CD4-positive, CD25-positive, alpha-beta regulatory T cell (primary cell): ENCODE measurements around the gene FLNB. TPM values are rescaled to one million over a fixed set of nuclear protein-coding genes. Genes with fewer than 3 reads are reported as not detected.

ENCODE experiments used
- ATAC-seq, 2 donors: fragments of 150-1000 bp; cut with Tn5 transposase; one replicate each; pipeline ENCODE4 v1.10.0; 2021; ENCODE audit warnings: low read depth in 2 of 2, moderate number of reproducible peaks in 2 of 2, moderate library complexity in 1 of 2
- DNase-seq, 3 donors: peaks; one replicate each; pipeline versions ENCODE4 v3.0.0 to v3.0.0-alpha.2; 2012 to 2022; ENCODE audit warnings: mixed read lengths in 1 of 3
- H3K27ac ChIP-seq: one replicate; pipeline ENCODE4 v1.7.0; 2013; ENCODE audit warnings: mild to moderate bottlenecking, low read length; ENCODE audit not compliant: insufficient read depth, poor library complexity, severe bottlenecking
- H3K27me3 ChIP-seq: one replicate; pipeline ENCODE4 v1.7.0; 2013; ENCODE audit warnings: low read length; ENCODE audit not compliant: control insufficient read depth, insufficient read depth
- H3K36me3 ChIP-seq: one replicate; pipeline ENCODE4 v1.7.0; 2013; ENCODE audit warnings: mild to moderate bottlenecking, low read length, moderate library complexity; ENCODE audit not compliant: control insufficient read depth, insufficient read depth
- H3K4me1 ChIP-seq: 2 replicates; pipeline ENCODE4 v1.7.0; 2013; ENCODE audit warnings: mild to moderate bottlenecking, low read length; ENCODE audit not compliant: insufficient read depth, control insufficient read depth, poor library complexity, severe bottlenecking
- H3K4me3 ChIP-seq: one replicate; pipeline ENCODE4 v1.7.0; 2013; ENCODE audit warnings: low read depth, mild to moderate bottlenecking, low read length, moderate library complexity
- H3K9me3 ChIP-seq, 2 experiments: 1 replicate in 1 of 2; 2 replicates in 1 of 2; pipeline ENCODE4 v1.7.0; 2013; ENCODE audit warnings: low read length in 2 of 2, mild to moderate bottlenecking in 1 of 2, moderate library complexity in 1 of 2; ENCODE audit not compliant: control insufficient read depth in 2 of 2
- H3K27ac Mint-ChIP-seq, 3 donors: one replicate each; pipeline ENCODE4 v1.8.0; 2020 to 2022; ENCODE audit warnings: mild to moderate bottlenecking in 3 of 3, mixed read lengths in 3 of 3, moderate library complexity in 2 of 3
- H3K27me3 Mint-ChIP-seq: one replicate; pipeline ENCODE4 v1.8.0; 2022; ENCODE audit warnings: mild to moderate bottlenecking, mixed read lengths
- H3K36me3 Mint-ChIP-seq: one replicate; pipeline ENCODE4 v1.8.0; 2020; ENCODE audit warnings: mixed read lengths
- H3K4me1 Mint-ChIP-seq, 4 donors: one replicate each; pipeline ENCODE4 v1.8.0; 2020 to 2022; ENCODE audit warnings: mixed read lengths in 4 of 4, mild to moderate bottlenecking in 1 of 4
- H3K4me3 Mint-ChIP-seq, 4 donors: one replicate each; pipeline ENCODE4 v1.8.0; 2020 to 2022; ENCODE audit warnings: mild to moderate bottlenecking in 4 of 4, mixed read lengths in 4 of 4, moderate library complexity in 3 of 4
- H3K9me3 Mint-ChIP-seq, 7 donors: one replicate each; pipeline ENCODE4 v1.8.0; 2020 to 2022; ENCODE audit warnings: mixed read lengths in 7 of 7, mild to moderate bottlenecking in 3 of 7, moderate library complexity in 2 of 7
- polyA plus RNA-seq, 4 donors: library from polyadenylated mRNA; unstranded; fragments of 300-500 nt; fragmentation: Illumina TruSeq; gene quantifications; one replicate each; pipeline ENCODE4 v1.2.3, GENCODE V29; 2021
- total RNA-seq: library from RNA; stranded (reverse); gene quantifications from one replicate; pipeline ENCODE4 v1.2.3, GENCODE V29; 2022

Gene FLNB
- total and polyA plus RNA-seq, 5 donors from 2014 or later = 8.9 to 40.8 (median 14.5) TPM

DNA sequence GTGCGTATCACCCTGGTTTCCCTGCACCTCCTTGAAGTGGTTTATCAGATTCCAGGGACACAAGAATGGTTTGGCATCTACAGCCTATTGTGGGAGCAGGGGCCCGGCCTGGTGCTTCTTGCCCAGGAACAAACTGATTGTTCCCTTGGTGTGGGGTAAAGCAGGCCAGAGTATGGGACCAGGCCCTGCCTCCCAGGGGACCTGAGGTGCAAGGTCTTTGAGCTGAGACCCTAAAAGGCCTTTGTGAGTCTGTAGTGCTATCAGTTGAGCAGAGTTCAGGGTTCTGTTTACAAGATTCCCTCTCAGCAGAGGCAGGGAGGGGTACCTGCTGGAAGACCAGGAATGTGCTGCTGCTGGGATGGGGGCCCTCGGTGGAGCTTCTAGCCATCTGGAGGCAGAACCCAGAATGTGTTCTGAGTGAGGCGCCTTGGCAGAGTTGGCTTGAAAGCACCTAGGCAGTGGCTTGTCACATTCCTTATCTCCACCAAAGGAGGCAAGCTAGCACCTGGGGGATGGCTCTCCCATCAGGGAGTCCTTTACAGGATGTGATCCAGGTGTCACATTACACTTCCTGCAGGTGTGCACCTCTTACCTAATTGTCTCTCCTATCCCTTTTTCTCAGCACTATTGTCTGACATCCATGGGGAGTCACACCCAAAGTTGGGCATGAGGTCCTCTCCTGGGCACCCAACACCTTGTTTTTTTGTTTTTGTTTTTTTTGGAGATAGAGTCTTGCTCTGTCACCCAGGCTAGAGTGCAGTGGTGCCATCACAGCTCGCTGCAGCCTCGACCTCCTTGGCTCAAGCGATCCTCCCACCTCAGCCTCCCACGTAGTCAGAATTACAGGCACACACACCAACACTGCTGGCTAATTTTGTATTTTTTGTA is 13.1 kb downstream of the FLNB start:
- no peak for DNase-seq
- H3K9me3 ChIP-seq = no peaks in the 10 kb centered on the region
- H3K4me3 ChIP-seq = no peak overlapping the region
- H3K27ac ChIP-seq = no peak overlapping the region
- ATAC-seq = no peak
- Mint-ChIP-seq H3K4me3 (no peak overlapping the region), H3K4me1 (peaks cover 15 to 64% (median 43%) of the 10 kb centered on the region in 4 donors), H3K9me3 (no peaks in the 10 kb centered on the region), H3K27me3 (no peaks in the 10 kb centered on the region), H3K36me3 (no peaks in the 10 kb centered on the region), H3K27ac (peak overlapping the region in 2 of 3 donors; percentile 62 to 83)
- no peaks in the 10 kb centered on the region for H3K27me3 ChIP-seq
- no peaks in the 10 kb centered on the region for H3K36me3 ChIP-seq
- peaks cover 15% of the 10 kb centered on the region for H3K4me1 ChIP-seq

GRCh38 chr3:58021962-58022361 is 13.7 kb downstream of the FLNB start:
- H3K36me3 ChIP-seq = no peaks in the 10 kb centered on the region
- H3K27me3 ChIP-seq = no peaks in the 10 kb centered on the region
- peaks cover 15 to 68% (median 43%) of the 10 kb centered on the region in 4 donors for H3K4me1 Mint-ChIP-seq
- peak overlapping the region in 2 of 4 donors; percentile 18 to 27 for H3K4me3 Mint-ChIP-seq
- peaks cover 15% of the 10 kb centered on the region for H3K4me1 ChIP-seq
- DNase-seq = no peak
- no peaks in the 10 kb centered on the region for H3K9me3 Mint-ChIP-seq
- H3K9me3 ChIP-seq = no peaks in the 10 kb centered on the region
- peak overlapping the region; percentile 10 to 83 (median 76) for H3K27ac Mint-ChIP-seq
- ATAC-seq = no peak
- peak overlapping the region; percentile 21 for H3K27ac ChIP-seq
- no peaks in the 10 kb centered on the region for H3K27me3 Mint-ChIP-seq
- H3K36me3 Mint-ChIP-seq = no peaks in the 10 kb centered on the region
- no peak overlapping the region for H3K4me3 ChIP-seq

DNA sequence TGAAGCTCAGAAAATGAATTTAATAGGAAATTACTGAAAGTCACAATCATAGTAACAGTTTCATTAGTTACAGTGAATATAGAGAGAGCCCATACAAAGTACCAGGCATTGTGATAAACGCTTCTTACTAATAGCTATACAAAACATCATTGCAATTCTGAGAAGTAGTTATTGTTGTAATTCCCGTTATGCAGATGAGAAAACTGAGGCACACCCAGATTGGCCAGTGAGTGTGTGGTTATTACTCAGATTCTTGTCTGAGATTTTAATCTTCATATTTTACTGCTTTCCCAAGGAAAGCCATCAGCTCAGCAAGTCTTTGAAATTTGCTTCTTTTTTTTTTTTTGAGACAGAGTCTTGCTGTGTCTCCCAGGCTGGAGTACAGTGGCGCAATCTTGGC is 14.3 kb downstream of the FLNB start:
- peaks cover 15% of the 10 kb centered on the region for H3K4me1 ChIP-seq
- DNase-seq (peak in 1 of 3 donors; percentile 77), ATAC-seq (peak in 1 of 2 donors; percentile 49)
- H3K4me3 ChIP-seq = no peak overlapping the region
- no peaks in the 10 kb centered on the region for H3K9me3 ChIP-seq
- Mint-ChIP-seq H3K9me3 (no peaks in the 10 kb centered on the region), H3K36me3 (no peaks in the 10 kb centered on the region), H3K4me3 (peak overlapping the region in 1 of 4 donors; percentile 27), H3K27ac (peak overlapping the region; percentile 10 to 83 (median 76)), H3K4me1 (peaks cover 15 to 70% (median 43%) of the 10 kb centered on the region in 4 donors), H3K27me3 (no peaks in the 10 kb centered on the region)
- H3K27ac ChIP-seq = peak overlapping the region; percentile 21
- no peaks in the 10 kb centered on the region for H3K36me3 ChIP-seq
- no peaks in the 10 kb centered on the region for H3K27me3 ChIP-seq

- Mint-ChIP-seq H3K36me3 (peaks cover 3% of the 10 kb centered on the region), H3K4me1 (peaks cover 19 to 72% (median 44%) of the 10 kb centered on the region in 4 donors), H3K4me3 (no peak overlapping the region), H3K27me3 (no peaks in the 10 kb centered on the region), H3K9me3 (no peaks in the 10 kb centered on the region), H3K27ac (no peak overlapping the region)
- ATAC-seq = no peak
- Histone ChIP-seq H3K27me3 (no peaks in the 10 kb centered on the region), H3K4me1 (peaks cover 15% of the 10 kb centered on the region), H3K4me3 (no peak overlapping the region), H3K9me3 (no peaks in the 10 kb centered on the region), H3K36me3 (no peaks in the 10 kb centered on the region), H3K27ac (no peak overlapping the region)
- no peak for DNase-seq
Measured at GRCh38 chr3:58023531-58023930, 15.3 kb downstream of the FLNB start.

DNA sequence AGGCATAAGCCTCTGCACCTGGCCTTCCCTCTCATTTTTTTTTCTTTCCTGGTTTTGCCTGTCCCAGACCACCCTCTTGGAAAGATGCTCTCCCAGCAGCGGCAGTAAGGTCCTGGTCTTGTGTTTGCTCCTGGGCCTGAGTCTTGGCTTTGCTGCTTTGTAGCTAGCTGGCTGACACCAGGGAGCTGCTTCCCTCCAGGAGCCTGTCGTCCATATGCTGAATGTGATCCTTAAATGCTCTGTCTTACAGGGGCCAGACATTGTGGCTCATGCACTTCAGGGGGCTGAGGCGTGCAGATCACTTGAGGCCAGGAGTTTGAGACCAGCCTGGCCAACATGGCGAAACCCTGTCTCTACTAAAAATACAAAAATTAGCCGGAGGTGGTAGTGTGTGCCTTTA is 17.2 kb downstream of the FLNB start:
- Histone ChIP-seq H3K9me3 (no peaks in the 10 kb centered on the region), H3K27ac (no peak overlapping the region), H3K4me3 (no peak overlapping the region), H3K27me3 (no peaks in the 10 kb centered on the region), H3K4me1 (peaks cover 7% of the 10 kb centered on the region), H3K36me3 (no peaks in the 10 kb centered on the region)
- ATAC-seq = no peak
- no peaks in the 10 kb centered on the region for H3K9me3 Mint-ChIP-seq
- H3K27ac Mint-ChIP-seq = peak overlapping the region in 1 of 3 donors; percentile 74
- peaks cover 22 to 60% (median 35%) of the 10 kb centered on the region in 4 donors for H3K4me1 Mint-ChIP-seq
- H3K36me3 Mint-ChIP-seq = peaks cover 3% of the 10 kb centered on the region
- DNase-seq = no peak
- no peak overlapping the region for H3K4me3 Mint-ChIP-seq
- no peaks in the 10 kb centered on the region for H3K27me3 Mint-ChIP-seq

GRCh38 chr3:58025837-58026569 is 17.8 kb downstream of the FLNB start:
- Mint-ChIP-seq H3K9me3 (no peaks in the 10 kb centered on the region), H3K4me1 (peaks cover 19 to 54% (median 35%) of the 10 kb centered on the region in 4 donors), H3K27ac (peak overlapping the region in 2 of 3 donors; percentile 74 to 87), H3K36me3 (peaks cover 3% of the 10 kb centered on the region), H3K4me3 (no peak overlapping the region), H3K27me3 (no peaks in the 10 kb centered on the region)
- DNase-seq (no peak), ATAC-seq (no peak)
- Histone ChIP-seq H3K27ac (no peak overlapping the region), H3K36me3 (no peaks in the 10 kb centered on the region), H3K9me3 (no peaks in the 10 kb centered on the region), H3K27me3 (no peaks in the 10 kb centered on the region), H3K4me1 (peaks cover 7% of the 10 kb centered on the region), H3K4me3 (no peak overlapping the region)

- peaks cover 19 to 50% (median 34%) of the 10 kb centered on the region in 4 donors for H3K4me1 Mint-ChIP-seq
- ATAC-seq (no peak), DNase-seq (no peak)
- Histone ChIP-seq H3K27ac (no peak overlapping the region), H3K27me3 (no peaks in the 10 kb centered on the region), H3K4me3 (no peak overlapping the region), H3K36me3 (no peaks in the 10 kb centered on the region), H3K4me1 (peaks cover 7% of the 10 kb centered on the region), H3K9me3 (no peaks in the 10 kb centered on the region)
- no peaks in the 10 kb centered on the region for H3K27me3 Mint-ChIP-seq
- peaks cover 3% of the 10 kb centered on the region for H3K36me3 Mint-ChIP-seq
- no peak overlapping the region for H3K4me3 Mint-ChIP-seq
- H3K27ac Mint-ChIP-seq = peak overlapping the region; percentile 41 to 87 (median 45)
- H3K9me3 Mint-ChIP-seq = no peaks in the 10 kb centered on the region
Measured at GRCh38 chr3:58026598-58026997, 18.4 kb downstream of the FLNB start.
